Parathyroid adenoma (tissue), 2 donors: ENCODE results near the gene RBMS1.
A peak's percentile ranks its signal among the peaks of the same experiment; 100 is the strongest.

ENCODE experiments used
- H2AFZ ChIP-seq: fragments of 300-600 bp; sonication (generic); one replicate; pipeline ENCODE4 v1.7.0; 2017; ENCODE audit warnings: antibody characterized with exemption, mild to moderate bottlenecking
- H3K27ac ChIP-seq: fragments of 300-600 bp; sonication (generic); one replicate; pipeline ENCODE4 v1.7.0; 2017
- H3K27me3 ChIP-seq: fragments of 300-600 bp; sonication (generic); one replicate; pipeline ENCODE4 v1.7.0; 2017; ENCODE audit warnings: low read length; ENCODE audit not compliant: control insufficient read depth, insufficient read depth
- H3K36me3 ChIP-seq: fragments of 300-600 bp; sonication (generic); one replicate; pipeline ENCODE4 v1.7.0; 2017; ENCODE audit warnings: low read length; ENCODE audit not compliant: control insufficient read depth, insufficient read depth
- H3K4me1 ChIP-seq: fragments of 300-600 bp; sonication (generic); one replicate; pipeline ENCODE4 v1.7.0; 2017; ENCODE audit warnings: control low read depth
- H3K4me2 ChIP-seq: fragments of 300-600 bp; sonication (generic); one replicate; pipeline ENCODE4 v1.7.0; 2017; ENCODE audit warnings: low read length
- H3K4me3 ChIP-seq: fragments of 300-600 bp; sonication (generic); one replicate; pipeline ENCODE4 v1.7.0; 2017; ENCODE audit warnings: low read depth, low read length
- H3K79me2 ChIP-seq: fragments of 300-600 bp; sonication (generic); one replicate; pipeline ENCODE4 v1.7.0; 2017; ENCODE audit warnings: control low read depth
- H3K9ac ChIP-seq: fragments of 300-600 bp; sonication (generic); one replicate; pipeline ENCODE4 v1.7.0; 2017; ENCODE audit warnings: mild to moderate bottlenecking
- H3K9me3 ChIP-seq: fragments of 300-600 bp; sonication (generic); one replicate; pipeline ENCODE4 v1.7.0; 2017; ENCODE audit warnings: low read length; ENCODE audit not compliant: control insufficient read depth
- TF ChIP-seq, protein P1 (sequence below): fragments of 300-600 bp; sonication (generic); IDR thresholded peaks from one replicate; pipeline ENCODE4 v1.7.0; 2017; ENCODE audit warnings: antibody characterized with exemption, mild to moderate bottlenecking
- donor health status: primary hyperparathyroidism.

The RBMS1 gene

DNA sequence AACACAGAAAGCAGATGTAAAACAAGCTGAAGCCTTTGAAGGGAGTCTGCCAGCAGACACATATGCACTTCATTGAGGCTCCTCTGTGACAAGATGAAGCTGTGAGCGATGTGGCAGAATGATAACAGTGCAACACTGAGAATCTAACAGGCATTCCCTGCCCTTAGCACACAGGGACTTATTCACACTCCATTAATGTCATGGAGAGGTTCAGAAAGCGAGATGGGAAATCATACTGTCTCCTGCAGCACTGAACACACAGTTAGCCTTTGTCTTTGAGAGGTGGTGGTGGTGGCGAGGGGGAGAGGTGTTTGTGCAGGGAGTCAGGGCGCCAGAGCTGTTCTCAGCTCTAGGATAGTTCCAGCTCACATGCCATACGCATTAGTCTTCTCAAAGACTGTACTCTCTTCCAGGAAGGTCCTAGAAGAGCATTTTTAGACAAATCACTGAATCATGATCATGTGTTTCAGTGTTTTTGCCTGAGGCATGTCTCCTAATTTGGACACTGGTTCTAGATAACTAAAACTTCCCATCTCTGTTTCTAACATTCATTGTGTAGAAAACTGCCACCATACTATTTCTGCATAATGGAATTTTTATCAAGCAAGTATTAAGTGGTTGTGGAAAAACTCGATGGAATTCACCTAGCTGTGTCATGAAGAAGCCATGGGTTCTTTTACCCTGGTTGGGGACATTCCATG is 200.1 kb downstream of the RBMS1 start:
- peak overlapping the region; percentile 25 for H3K27ac ChIP-seq
- no peak overlapping the region for H3K4me2 ChIP-seq
- no peak overlapping the region for H2AFZ ChIP-seq
- H3K27me3 ChIP-seq: no peaks in the 10 kb centered on the region
- peaks cover 52% of the 10 kb centered on the region for H3K4me1 ChIP-seq
- H3K9ac ChIP-seq: no peak overlapping the region
- H3K4me3 ChIP-seq: no peak overlapping the region
- peaks cover 36% of the 10 kb centered on the region for H3K79me2 ChIP-seq
- H3K9me3 ChIP-seq: no peaks in the 10 kb centered on the region
- H3K36me3 ChIP-seq: no peaks in the 10 kb centered on the region
- TF ChIP-seq, protein P1, sequence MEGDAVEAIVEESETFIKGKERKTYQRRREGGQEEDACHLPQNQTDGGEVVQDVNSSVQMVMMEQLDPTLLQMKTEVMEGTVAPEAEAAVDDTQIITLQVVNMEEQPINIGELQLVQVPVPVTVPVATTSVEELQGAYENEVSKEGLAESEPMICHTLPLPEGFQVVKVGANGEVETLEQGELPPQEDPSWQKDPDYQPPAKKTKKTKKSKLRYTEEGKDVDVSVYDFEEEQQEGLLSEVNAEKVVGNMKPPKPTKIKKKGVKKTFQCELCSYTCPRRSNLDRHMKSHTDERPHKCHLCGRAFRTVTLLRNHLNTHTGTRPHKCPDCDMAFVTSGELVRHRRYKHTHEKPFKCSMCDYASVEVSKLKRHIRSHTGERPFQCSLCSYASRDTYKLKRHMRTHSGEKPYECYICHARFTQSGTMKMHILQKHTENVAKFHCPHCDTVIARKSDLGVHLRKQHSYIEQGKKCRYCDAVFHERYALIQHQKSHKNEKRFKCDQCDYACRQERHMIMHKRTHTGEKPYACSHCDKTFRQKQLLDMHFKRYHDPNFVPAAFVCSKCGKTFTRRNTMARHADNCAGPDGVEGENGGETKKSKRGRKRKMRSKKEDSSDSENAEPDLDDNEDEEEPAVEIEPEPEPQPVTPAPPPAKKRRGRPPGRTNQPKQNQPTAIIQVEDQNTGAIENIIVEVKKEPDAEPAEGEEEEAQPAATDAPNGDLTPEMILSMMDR: no peak

DNA sequence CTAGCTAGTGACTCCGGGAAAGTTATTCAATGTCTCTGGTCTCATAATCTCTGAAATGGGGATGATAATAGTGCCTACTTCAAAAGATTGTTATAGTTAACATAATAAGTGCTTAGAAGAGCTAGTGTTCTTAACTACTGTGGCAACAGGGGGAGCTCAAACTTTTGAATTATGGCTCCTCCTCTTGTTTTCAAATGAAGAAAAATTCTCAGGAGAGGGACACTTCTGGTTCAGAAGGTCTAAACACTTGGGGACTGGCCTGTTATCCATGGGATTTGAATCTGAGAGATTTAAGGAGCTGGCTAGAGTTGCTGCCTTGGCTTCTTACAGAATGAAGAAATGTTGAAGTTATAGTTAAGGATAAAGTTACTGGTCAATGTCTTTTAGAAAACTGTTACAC is 201.4 kb downstream of the RBMS1 start:
- peaks cover 52% of the 10 kb centered on the region for H3K4me1 ChIP-seq
- no peaks in the 10 kb centered on the region for H3K27me3 ChIP-seq
- H3K79me2 ChIP-seq: peaks cover 31% of the 10 kb centered on the region
- no peaks in the 10 kb centered on the region for H3K36me3 ChIP-seq
- H3K4me3 ChIP-seq: no peak overlapping the region
- no peaks in the 10 kb centered on the region for H3K9me3 ChIP-seq
- H2AFZ ChIP-seq: no peak overlapping the region
- H3K27ac ChIP-seq: no peak overlapping the region
- TF ChIP-seq, protein P1: no peak
- H3K4me2 ChIP-seq: no peak overlapping the region
- no peak overlapping the region for H3K9ac ChIP-seq

DNA sequence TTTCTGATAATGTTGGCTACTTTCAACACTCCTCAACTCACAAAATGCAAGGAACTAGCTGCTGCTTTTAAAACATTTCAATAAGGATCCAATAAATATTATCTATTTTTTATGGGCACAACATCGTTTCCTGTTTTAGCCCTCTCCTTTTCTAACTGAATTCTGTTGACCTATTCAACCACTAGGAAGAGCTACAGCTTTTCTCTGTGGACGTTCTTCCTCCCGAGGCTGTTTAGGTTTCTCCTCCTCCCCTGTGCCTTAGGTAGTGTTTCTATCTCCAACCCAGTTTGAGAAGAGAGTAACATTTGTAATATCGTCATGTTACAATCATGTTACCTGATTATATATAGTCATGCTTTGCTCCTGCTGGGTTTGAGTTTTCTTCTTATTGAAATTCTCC is 202.2 kb downstream of the RBMS1 start:
- H3K9ac ChIP-seq: no peak overlapping the region
- H2AFZ ChIP-seq: no peak overlapping the region
- H3K4me2 ChIP-seq: no peak overlapping the region
- H3K27ac ChIP-seq: no peak overlapping the region
- peaks cover 29% of the 10 kb centered on the region for H3K79me2 ChIP-seq
- H3K27me3 ChIP-seq: no peaks in the 10 kb centered on the region
- no peaks in the 10 kb centered on the region for H3K9me3 ChIP-seq
- H3K36me3 ChIP-seq: no peaks in the 10 kb centered on the region
- H3K4me1 ChIP-seq: peaks cover 48% of the 10 kb centered on the region
- H3K4me3 ChIP-seq: no peak overlapping the region
- TF ChIP-seq, protein P1: no peak

DNA sequence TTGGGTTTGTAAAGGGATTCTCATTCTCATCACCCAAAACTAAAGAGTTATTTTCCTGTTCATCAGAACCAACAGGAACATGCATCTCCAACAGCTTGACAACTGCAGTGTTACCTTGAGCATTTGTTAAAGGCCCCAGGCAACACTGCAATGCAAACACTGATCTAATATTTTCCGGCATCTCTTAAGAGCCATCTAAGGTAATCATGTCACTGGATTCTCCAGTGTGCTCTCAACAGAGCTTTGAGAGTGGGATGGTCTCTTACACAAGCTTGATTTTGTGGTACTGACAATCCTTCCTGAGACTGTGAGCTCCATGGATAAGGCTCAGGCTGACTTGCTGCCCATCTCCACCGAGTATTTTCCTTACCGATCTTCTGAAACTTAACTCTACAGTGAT is 203.0 kb downstream of the RBMS1 start:
- Histone ChIP-seq H3K9me3 (no peaks in the 10 kb centered on the region), H3K27ac (no peak overlapping the region), H3K79me2 (peaks cover 26% of the 10 kb centered on the region), H2AFZ (no peak overlapping the region), H3K4me1 (peaks cover 40% of the 10 kb centered on the region), H3K9ac (no peak overlapping the region), H3K36me3 (no peaks in the 10 kb centered on the region), H3K4me2 (no peak overlapping the region), H3K27me3 (no peaks in the 10 kb centered on the region), H3K4me3 (no peak overlapping the region)
- TF ChIP-seq, protein P1: no peak

DNA sequence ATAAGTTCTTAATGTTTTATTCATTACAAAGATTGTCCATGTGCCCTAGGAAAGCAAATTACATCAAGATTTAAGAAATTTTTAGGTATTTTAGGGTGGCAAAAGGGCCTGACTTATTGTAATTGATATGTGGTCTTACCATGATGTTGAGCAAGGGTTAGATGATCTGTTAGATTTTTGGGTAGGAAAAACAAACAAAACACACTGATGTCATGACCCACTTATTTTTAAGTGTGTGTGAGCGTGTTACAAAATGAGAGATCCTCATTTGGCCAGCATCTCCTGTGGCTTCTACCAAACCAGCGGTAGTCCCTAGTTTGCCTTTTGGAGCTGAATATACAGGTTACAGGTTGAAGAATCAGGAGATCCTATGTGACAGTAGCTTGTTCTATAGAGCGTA is 203.8 kb downstream of the RBMS1 start:
- Histone ChIP-seq H3K27ac (no peak overlapping the region), H3K9ac (no peak overlapping the region), H2AFZ (no peak overlapping the region), H3K27me3 (no peaks in the 10 kb centered on the region), H3K9me3 (no peaks in the 10 kb centered on the region), H3K4me2 (no peak overlapping the region), H3K79me2 (peaks cover 19% of the 10 kb centered on the region), H3K4me3 (no peak overlapping the region), H3K36me3 (no peaks in the 10 kb centered on the region), H3K4me1 (peaks cover 33% of the 10 kb centered on the region)
- TF ChIP-seq, protein P1: no peak
